ENCODE measurements around the gene SOCS6.
"Not testable (repeated sequence)": the region's sequence is repeated elsewhere in the genome, so short reads cannot be mapped to it uniquely, and the experiment has no call there.

SOCS6 gene

DNA sequence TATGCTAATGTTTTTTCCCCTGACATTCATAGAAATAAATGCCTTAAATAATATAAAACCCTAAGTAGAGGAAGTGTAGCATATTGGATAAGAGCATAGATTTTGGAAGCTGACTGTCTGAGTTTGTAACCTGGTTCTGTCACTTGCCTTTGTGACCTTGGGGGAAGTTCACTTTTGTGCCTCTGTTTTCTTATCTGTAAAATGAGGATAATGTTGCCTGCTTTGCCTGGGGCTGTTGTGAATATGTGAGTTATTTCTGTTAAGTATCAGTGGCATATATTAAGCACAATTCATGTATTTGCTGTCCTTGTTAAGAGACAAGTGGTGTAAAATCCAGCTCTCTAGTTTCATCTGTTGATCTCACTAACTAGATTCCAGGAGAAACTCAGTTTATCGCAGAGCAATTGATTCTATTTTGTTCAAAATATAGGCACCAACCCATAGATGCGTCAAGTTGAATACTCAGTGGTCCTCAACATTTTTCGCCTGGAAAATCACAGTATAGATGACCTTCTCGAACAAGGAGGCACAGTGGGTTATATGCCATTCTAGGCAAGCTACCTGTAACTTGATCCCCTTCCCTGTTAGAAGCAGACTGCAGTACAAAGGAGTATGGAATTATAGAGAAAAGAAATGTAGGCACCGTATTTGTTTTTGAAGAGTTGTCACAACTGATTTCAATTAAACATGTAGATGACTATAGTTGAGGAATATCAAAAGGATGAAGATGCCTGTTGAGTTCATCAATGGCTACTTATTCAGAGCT lies 67.0 kb downstream of the SOCS6 start:
- DNase-seq (ENCODE audit: low spot score), result no peak

DNA sequence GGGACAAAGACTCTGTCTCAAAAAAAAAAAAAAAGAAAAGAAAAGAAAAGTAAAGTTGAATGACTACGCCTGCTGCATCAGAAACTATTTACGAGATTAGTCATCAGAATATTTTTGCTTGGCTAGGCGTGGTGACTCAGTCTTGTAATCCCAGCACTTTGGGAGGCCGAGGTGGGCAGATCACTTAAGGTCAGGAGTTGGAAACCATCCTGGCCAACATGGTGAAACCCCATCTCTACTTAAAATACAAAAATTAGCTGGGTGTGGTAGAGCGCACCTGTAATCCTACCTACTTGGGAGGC lies 69.2 kb downstream of the SOCS6 start:
- not testable (repeated sequence) for DNase-seq (ENCODE audit: low spot score)

DNA sequence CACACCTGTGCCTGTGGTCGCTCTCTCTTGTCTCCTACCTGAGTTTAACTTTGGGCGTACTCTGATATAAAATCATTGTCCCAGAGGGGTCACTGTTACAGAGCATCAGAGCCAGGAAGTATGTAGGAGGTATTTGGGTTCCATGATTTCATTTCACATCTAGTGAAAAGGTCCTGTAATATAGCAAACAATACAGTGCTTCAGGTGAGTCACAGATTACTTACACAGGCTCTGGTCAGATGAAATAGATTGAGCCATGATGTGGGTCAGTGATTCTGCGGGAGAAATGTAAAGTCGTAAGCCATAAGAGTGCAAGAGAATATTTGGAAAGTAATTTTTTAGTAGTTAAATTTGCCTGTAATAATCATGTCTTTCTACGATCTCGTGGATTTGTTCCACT lies 70.2 kb downstream of the SOCS6 start:
- DNase-seq (ENCODE audit: low spot score), result no peak

DNA sequence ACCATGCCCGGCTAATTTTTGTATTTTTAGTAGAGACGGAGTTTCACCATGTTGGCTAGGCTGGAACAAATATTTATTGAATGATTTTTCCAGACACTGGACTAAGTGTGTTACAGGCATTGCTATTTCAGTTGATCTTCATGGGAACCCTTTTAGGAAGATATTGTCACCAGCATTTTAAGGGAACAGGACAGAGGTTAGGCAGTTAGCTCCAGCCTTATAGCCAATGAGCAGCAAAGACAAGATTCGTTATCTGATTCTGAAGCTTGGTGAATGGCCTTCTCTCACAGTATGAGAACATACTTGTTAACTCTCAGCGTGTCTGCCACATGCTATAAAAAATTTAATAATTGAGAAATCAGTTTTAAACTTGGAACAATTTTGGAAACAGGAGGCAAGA lies 73.4 kb downstream of the SOCS6 start:
- DNase-seq (ENCODE audit: low spot score), result no peak

DNA sequence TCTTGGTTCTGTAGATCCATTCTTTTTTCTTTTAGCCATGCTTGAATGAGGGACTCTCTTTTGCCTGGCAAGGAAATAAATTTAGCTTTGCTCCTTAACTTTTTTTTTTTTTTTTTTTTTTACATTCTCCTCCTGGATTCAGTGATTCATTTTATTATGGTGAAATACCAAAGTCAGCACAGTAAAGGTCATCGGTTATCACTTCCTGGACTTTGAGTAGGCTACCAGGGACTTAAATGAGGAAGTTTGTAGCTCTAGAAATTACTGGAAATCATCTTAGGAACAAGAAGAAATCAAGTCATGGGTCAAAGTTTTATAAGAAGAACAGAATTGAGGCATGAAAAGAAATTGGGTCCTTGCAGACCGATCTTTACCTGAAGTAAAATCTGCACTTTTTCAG lies 75.0 kb downstream of the SOCS6 start:
- DNase-seq (ENCODE audit: low spot score), result no peak

DNA sequence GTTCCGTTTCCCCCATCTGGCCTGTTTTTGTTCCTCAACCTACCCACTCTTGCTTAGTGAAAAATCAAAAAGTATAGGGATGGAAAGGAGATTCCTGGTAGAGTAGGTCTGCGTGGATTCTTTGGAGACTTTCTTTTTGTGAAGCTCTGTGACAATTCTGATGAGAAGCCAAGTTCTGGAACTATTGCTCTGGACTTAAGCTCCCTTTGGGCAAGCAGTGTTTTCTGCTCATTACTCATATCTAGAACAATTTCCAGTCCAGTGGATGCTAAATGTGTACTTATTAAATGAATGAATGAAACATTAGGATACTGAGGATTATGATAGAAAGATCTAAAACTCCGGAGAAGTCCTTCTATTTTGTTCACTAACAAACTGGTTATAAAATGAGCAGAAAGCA lies 76.5 kb downstream of the SOCS6 start:
- no peak for DNase-seq (ENCODE audit: low spot score)

DNA sequence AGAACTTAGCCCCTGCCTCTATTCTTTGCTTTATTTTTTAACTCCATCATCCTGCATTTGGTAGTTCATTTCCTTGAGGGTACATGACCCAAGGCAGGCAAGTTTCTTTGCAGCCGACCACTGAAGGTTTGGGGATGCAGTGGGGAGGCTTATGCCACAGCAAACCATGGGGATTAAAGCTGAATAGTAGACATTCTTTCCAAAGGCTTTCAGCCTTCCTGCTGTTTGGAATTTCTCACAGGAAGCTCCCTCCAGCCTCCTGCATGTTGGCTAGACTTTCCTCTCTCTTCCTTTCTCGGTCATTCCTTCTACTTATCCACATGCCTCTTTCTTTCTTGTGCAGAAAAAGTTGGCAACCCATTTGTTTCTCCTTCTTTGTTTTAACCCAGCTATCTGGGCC lies 77.3 kb downstream of the SOCS6 start:
- no peak for DNase-seq (ENCODE audit: low spot score)

DNA sequence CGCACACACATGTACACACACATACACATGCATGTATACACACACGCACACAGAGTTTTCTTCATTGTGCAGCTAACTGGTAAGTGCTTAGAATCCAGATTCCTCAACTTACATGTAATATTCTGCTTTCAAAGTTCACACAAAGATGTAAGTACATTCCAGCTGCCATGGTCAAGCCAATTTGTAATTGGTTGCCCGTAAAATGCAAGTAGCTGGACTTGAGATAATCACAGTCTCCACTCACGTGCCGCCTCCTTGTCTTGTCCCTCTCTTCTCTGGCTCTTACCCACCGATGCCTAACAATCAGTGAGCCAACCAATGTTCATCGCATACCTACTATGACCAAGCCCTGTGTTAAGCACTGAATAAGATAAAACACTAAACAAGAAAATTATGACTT lies 77.8 kb downstream of the SOCS6 start:
- no peak for DNase-seq (ENCODE audit: low spot score)

DNA sequence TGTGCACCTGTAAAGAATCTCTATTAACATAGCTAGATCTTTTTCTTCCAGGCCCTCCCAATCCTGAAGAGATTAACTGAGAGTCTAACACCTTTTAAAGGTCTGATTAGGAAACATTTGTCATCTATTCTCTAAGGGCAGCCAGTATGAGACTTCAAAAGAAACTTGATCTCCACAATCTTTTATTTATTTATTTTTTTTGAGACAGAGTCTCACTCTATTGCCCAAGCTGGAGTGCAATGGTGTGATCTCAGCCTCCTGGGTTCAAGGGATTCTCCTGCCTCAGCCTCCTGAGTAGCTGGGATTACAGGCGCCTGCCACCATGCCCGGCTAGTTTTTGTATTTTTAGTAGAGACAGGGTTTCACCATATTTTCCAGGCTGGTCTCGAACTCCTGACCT lies 78.5 kb downstream of the SOCS6 start:
- not testable (repeated sequence) for DNase-seq (ENCODE audit: low spot score)

DNA sequence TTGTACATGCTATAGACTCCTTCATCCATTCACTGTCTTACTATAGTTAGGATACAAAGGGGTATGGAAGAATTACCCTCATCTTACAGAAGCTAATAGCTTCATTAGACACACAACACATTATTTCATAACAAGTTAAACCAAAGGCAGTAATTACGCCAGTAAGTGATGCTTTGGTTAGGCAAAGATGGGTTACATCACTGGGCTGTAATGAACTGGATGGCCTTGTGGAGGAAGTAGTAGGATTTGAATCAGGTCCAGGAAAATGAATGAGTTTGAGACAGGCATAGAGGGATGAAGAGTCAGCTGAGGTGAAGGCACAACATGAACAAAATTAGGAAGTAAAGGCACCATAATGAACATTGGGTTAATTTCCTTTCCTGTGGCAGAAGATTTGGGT lies 80.1 kb downstream of the SOCS6 start:
- DNase-seq (ENCODE audit: low spot score), result no peak

DNA sequence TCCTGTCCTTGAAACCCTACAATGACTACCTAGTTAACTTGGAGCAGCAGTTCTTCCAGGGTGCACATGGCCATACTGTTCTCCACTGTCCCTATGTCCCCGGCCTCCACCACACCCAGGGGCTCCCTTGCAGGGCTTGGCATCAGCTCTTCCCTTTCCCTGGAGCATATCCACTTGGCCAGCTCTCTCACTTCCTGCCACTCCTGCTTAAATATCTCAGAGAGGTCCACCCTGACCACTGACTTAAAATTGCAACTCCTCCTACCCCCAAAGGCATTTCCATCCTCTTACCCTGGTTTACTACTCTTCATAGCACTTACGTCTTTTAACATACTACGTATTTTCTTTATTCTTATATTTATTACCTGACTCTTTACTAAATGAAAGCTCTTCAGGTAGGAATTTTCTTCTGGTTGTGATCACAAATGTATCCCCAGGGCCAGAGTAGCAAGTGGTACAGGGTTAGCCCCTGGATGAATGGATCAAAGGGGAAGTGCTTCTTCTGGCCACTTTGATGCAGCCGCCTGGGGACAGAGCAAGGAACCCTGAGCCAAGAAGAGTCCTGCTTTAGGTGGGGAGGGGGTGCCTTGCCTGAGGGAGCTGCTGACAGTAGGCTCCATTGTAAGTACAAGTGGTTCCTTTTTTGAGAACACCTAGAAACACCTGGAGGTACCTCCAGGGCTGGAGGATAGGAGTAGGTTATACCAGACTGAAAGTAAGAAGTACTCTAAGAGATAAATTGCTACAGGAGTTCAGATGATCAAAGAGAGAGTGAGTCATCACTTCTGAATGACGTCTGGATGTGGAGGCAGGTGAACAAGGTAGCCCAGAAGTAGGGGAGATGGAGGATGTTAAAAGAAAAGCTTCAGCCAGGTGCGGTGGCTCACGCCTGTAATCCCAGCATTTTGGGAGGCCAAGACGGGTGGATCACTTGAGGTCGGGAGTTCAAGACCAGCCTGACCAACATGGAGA lies 82.2 kb downstream of the SOCS6 start:
- DNase-seq (ENCODE audit: low spot score), result no peak

DNA sequence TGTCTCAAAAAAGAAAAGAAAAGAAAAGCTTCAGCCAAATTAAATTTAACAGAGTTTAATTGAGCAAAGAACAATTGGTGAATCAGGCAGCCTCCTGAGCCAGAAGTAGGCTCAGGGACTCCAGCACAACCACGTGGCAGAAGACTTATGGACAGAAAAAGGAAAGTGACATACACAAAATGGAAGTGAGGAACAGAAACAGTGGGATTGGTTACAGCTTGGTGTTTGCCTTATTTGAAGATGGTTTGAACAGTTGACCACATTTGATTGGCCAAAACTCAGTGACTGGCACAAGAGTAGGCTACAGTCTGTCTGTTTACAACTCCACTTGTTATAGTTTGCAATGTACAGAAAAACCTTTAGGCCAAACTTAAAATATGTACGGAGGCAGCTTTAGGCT lies 83.1 kb downstream of the SOCS6 start:
- no peak for DNase-seq (ENCODE audit: low spot score)

DNA sequence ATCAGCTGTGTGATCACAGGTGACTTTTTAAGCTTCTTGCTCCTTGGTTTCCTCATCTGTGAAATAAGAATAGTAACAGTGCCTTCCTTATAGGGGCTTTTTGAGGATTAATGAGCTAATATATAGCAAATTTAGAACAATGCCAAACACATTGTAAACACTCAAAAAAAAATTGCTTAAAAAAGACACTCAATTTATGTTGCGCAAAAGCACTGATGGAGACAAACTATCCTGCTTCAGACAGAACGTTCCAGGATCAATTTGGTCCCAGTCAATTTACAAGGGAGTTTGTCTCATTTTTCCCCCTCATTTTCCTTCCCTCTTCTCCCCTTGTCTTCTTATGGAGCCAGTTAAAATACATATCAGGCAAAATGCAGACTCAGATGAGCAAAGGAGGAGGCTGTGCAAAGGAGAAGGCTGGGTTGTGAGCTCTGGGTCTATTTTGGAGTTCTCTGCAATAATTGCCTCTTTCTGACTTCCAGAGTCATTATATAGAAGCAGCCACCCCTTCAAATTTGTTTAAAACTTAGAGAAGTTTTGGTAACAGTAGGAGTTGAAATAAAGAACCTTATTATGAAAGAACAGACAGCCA lies 83.7 kb downstream of the SOCS6 start:
- DNase-seq (ENCODE audit: low spot score), result no peak

DNA sequence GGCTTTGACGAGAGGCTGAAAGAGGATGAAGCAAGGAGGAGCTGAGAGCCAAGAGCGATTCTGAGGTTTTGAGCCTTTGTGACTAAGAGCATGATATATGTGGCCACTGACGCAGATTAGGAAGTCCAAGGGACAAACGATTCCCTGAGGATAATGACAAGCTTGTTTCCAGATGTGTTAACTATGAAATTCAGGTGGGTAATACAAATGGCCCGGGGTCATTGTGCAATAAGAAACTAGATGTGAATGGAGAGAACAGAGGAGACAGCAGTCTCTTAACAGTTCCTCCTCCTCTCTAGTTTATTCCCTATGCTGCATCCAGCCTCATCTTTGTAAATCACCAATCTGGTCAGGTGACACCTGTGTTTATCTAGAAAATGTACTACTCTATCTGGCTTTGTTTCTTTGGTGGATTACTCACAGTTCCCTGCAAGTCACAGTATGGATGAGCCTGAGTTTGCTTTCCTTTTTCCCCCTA lies 84.2 kb downstream of the SOCS6 start:
- DNase-seq (ENCODE audit: low spot score), result no peak

DNA sequence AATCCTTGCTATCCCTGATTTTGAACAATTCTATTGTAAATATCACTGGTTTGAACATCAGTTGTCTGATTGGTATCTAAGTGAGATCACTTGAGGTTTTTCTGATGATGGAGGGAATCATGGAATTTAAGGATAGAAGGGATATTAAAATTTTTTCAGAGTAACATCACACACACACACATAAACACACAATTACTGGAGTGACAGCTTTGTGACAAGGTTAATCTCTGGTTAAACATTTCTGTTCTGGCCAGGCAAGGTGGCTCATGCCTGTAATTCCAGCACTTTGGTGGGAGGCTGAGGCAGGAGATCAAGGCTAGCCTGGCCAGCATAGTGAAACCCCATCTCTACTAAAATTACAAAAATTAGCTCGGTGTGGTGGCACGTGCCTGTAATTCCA lies 85.3 kb downstream of the SOCS6 start:
- DNase-seq (ENCODE audit: low spot score), result no peak

DNA sequence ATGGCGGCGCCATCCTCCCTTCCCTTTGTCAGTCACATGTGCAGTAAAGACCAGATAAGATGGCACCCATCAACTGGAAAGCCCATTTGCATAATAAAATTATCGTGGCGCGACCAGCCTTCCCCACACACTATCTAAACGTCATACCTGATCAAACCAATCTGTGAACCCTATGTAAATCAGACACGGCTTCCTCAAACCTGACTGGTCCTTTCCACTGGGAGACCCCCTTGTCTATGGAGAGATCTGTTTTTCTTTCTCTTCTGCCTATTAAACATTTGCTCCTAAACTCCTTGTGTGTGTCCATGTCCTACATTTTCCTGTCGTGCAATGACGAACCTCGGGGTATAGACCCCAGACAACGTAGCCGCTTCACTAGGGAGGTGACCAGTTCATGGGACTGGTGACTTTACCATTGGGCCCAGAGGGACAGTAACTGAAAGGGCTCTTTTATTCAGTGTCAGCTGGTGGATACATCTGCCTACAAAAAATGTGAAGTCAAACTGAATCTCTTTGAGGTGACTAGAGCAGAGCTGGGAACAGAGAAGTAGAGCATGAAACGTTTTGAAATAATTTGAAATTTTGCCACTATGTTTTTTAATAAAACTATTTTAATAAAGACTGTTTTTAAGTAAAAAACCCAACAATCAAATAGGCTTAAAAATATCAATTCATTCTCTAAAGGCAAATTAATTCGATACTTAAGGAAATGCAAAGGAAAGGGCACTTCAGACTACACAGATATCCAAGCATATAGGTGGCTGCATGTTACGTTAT lies 87.5 kb downstream of the SOCS6 start:
- no peak for DNase-seq (ENCODE audit: low spot score)

DNA sequence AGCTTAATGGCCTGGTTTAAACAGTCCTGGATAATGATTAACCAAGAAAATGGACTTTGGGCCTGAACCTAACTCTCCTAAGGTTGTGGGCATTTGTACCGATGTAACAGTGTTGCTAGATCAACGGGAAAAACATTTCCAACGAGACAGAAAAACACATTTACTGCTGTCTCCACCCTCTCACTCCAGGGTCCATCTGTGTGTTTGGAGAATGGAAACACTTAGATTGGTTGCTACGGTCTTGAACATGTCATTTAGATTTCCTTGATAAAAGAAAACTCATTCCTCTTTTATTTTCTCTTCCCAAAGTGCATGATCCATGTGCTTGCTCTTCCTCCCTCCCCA lies 88.0 kb downstream of the SOCS6 start:
- no peak for DNase-seq (ENCODE audit: low spot score)

DNA sequence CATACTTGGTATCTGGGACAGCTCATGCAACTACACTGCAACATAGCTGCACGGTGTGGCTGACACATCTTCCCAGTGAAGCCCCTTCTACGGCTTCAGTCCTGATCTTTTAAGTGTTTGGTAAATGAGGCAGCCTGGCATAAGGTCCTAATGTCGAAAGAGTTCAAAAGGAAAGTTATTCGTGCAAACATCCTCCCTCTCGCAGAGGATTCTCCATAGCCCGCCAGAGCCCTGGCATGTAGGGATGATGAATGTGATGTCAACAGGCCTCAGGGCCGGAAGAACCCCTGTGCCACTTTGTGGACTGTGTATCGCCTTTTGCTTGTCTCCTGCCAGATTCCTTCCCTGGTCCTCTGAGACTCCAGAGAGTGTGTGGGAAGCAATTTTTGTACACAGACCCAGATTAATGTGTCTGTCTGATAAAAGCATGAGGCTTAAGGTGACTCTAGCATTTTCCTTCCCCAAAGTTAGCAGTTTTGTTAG lies 88.5 kb downstream of the SOCS6 start:
- no peak for DNase-seq (ENCODE audit: low spot score)

DNA sequence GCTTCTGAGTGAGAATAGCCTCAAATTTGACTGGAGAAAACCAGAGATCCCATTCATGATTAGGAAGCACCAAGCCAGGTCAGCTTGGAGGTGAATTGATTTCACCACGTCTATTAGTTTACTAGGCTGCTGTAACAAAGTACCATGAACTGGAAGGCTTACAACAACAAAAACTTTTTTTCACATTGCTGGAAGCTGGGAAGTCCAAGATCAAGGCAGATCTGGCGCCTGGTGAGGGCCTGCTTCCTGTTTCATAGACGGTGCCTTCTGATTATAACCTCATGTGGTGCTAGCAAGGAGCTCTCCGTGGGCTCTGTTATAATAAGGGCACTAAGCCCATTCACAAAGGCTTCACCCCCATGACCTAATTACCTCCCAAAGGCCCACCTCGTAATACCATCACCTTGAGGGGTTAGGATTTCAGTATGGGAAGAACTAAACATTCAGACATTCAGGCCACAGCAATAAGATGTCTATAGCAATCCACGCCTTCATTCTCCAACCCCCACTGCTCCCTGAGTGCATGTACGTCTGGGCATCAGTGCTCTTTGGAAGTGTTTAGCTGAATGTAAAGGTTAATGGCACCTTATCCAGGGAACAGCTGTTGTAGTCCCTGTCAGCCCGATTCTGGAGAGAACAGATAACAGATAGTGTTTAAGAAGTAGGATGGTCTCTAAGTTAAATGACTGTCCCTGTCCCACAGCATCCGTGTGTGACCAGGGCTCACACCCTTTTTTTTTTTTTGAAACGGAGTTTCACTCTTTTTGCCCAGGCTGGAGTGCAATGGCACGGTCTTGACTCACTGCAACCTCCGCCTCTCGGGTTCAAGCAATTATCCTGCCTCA lies 89.2 kb downstream of the SOCS6 start:
- DNase-seq (ENCODE audit: low spot score), result no peak

All from CD4-positive, alpha-beta T cell treated with Interleukin-2 at 100 ng/mL for 4 hours (primary cell).